ENCODE measurements around the gene CHCHD3. TPM values are rescaled to one million over a fixed set of nuclear protein-coding genes. Genes with fewer than 3 reads are reported as not detected.
A peak's percentile ranks its signal among the peaks of the same experiment; 100 is the strongest.

The CHCHD3 gene
- polyA plus RNA-seq (ENCODE audit: insufficient read length in 4 of 4), result 10 to 100 TPM; 51.1 to 99.3 (median 74.9) TPM

DNA sequence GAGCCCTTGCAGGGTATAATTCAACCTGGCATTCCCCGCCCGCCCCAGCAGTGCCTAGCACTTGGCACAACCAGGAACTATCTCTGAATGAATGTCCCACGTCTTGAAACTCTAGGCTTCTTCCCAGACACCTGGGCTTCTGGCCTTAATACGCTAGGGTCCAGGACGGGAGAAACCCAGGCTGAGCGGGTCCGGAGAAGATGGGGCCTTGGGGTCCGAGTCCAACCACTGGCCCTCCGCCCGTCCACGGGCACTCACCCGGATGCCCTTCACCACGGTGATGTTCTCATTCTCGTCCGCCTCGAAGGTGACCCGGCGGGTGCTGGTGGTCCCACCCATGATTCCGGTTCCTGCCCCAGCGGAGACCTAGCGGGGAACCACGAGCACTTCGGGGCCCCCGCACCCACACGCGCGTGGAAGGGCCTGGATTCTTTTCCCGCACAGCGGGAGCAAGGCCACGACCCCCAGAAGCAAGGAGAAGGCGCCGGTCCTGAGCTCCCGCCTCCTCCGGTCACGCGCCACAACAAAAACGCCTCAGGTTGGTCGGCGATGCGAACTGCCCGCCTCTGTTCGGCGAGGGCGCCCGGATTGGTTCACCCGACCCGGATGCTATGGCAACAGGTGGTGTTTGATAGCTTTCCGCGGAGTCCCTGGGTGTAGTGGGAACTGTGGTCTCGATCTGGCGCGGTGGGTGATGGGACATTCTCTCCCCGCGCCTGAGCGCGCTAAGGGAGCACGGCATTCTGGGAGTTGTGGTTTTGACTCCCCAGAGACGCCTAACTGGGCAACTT is at the start of gene CHCHD3:
CHCHD3 (minus strand) TSS at position 492 of the 791 bp plus-strand sequence; CDS start at position 339, 153 bp downstream.
- peak; percentile 91 to 98 (median 94) for DNase-seq (ENCODE audit: low read depth in 4 of 4, low spot score in 3 of 4)

DNA sequence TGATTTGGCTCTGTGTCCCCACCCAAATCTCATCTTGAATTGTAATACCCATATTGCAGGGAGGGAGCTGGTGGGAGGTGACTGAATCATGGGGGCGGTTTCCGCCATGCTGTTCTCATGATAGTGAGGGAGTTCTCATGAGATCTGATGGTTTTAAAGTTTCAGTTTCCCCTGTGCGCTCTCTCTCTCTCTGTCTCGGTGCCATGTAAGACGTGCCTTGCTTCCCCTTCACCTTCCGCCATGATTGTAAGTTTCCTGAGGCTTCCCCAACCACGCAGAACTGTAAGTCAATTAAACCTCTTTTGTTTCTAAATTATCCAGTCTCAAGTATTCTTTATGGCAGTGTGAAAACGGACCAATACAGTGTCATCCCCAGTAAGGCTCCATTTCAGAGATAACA is 48.3 kb upstream of the CHCHD3 start:
- no peak for DNase-seq (ENCODE audit: low read depth in 4 of 4, low spot score in 3 of 4)

DNA sequence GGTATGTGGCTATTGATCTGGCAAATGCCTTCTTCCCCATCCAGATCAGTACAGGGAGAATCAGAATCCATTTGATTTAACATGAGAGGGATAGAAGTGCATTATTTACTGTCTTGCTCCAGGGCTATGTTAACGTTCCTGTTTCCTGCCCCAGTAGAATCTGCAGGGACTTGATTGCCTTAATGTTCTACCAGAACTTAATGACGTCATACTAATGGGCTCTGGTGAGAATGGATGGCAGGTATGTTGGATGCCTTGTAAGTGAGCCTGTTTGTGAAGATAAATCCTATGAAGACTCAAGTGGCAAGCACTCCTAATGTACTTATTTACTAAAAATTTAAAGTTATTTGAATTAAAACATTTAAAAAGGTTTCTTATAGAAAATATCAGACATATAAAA is 44.5 kb upstream of the CHCHD3 start:
- no peak for DNase-seq (ENCODE audit: low read depth in 4 of 4, low spot score in 3 of 4)

DNA sequence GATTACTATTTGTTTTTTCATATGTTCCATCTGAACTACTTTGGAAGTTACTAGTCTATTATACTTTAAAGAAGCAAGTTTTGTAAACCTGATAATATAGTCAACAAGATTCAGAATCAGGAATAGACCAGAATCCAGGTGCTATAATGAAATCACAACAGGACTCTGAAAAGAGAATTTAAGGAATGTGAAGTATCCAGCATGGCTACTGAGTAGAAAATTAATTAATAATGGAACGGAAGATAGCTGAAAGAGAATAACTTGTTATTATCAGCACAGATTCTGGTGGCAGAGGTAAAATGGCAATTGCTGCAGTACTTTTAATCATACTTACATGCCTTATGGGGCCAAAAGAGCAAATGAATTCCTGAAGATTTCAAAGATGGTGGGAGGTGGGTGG is 43.1 kb upstream of the CHCHD3 start:
- DNase-seq (ENCODE audit: low read depth in 4 of 4, low spot score in 3 of 4), result no peak

DNA sequence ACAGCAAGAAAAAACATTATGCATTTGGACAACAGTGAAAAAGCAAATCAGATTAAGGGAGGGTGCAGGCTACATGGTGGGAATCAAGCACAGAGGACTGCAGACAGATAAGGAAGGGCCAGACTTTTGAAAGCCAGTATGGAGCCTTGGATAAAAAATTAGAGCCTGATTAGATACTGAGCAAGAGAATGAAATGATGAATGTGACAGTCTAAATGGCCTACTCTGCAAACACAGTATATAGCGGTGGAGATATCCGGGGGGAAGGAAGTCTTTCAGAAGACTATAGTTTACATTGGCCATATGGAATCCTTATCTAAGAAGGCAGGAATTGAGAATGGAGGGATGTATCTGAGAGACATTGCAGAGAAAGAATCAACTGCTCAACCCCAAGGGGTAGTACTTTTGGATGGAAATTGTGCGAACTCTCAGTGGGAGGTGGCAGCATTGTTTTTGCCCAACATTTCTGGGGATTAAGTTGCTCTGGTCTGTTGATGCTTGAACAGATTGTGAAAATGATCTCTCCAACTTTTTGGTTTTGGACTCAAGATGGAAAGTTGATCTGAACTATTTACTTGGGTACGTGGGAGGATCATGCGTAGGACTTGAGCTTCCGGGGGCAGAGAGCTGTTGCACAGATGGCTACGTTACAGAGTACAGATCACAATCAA is 39.4 kb upstream of the CHCHD3 start:
- DNase-seq (ENCODE audit: low read depth in 4 of 4, low spot score in 3 of 4), result peak in 1 of 4 donors; percentile 7

DNA sequence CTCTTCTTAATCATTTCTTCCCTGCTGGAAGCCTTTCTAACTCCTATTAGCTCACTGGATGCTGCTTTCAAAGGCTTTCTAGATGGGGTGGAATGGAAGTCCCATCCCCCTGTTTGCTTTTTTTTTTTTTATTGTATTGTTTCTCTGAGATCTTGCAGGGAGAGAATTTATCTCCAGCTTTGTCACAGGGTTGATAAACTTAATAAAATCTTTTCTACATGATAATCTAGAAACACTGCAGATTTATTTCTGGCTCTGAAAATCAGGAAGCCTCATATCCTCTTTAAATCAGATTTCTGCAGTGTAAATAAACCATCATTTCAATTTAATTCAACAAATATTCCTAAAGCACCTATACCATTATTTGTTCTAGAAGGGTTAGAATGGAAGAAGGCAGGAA is 37.2 kb upstream of the CHCHD3 start:
- no peak for DNase-seq (ENCODE audit: low read depth in 4 of 4, low spot score in 3 of 4)

DNA sequence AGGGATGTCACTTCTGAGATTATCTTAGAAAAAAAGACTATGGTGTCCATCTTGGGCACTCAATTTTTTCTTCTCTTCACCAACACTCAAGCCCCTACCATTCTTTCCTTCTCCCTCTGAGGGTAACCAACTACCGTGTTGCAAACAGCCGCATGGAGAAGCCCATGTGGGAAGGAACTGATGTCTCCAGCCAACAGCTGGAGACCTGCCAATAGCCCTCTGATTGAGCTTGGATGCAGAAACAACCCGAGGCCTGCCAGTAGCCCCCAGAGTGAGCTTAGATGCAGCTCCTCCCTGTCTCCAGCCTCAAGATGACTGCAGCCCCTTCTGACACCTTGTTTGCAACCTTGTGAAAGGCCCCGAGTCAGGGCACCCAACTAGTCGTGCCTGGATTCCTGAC is 36.4 kb upstream of the CHCHD3 start:
- no peak for DNase-seq (ENCODE audit: low read depth in 4 of 4, low spot score in 3 of 4)

DNA sequence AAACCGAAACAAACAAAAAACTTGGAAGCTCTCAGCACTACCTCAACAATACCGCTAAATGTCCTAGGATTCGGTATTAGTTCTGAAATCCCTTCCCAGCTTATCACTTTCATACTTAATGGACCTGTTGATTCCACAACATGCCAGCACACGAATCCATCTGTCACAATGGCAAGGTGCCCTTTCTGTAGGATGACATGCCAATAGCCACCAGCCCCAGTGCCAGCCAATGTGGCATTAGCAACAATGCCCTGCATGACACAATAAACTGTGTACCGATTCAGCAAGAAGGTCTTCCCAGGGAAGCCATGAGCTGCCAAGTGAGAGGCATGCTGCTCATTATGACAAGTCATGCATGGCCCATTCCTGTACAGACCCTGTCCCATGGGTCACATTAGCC is 35.6 kb upstream of the CHCHD3 start:
- DNase-seq (ENCODE audit: low read depth in 4 of 4, low spot score in 3 of 4), result no peak

DNA sequence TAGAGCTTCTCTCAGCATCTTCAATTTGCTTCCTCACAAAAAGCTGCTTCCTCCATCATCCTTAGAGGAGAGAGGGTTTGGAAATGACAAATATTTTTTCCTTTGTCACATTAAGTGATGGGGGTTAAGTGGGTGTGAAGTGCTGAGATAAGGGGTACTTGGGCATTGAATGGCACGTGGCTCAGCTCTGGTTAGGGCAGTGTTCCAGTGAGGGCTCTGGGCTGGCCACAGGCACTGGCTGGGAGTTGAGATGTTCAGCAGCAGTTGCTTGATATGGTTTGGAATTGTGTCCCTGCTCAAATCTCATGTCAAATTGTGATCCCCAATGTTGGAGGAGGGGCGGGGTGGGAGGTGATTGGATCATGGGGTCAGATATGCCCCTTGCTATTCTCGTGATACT is 33.7 kb upstream of the CHCHD3 start:
- no peak for DNase-seq (ENCODE audit: low read depth in 4 of 4, low spot score in 3 of 4)

DNA sequence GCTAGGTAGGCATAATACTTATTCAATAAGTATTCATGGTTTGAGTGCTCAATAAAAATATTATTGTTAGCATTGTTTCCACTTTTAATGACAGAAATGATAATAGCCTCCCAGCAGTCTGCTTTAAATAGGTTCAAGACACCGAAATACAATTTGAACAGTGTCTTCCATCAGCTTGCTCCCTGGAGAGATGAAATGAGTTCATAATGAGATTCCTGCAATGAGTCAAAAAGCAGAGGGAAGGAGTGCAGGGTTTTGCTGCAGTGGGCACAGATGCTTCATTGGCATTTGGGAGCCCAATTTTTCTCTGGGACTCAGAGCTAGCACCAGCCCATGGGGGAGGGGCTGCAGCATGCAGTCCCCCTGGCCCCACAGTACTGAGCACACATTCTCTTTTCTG is 32.6 kb upstream of the CHCHD3 start:
- no peak for DNase-seq (ENCODE audit: low read depth in 4 of 4, low spot score in 3 of 4)

DNA sequence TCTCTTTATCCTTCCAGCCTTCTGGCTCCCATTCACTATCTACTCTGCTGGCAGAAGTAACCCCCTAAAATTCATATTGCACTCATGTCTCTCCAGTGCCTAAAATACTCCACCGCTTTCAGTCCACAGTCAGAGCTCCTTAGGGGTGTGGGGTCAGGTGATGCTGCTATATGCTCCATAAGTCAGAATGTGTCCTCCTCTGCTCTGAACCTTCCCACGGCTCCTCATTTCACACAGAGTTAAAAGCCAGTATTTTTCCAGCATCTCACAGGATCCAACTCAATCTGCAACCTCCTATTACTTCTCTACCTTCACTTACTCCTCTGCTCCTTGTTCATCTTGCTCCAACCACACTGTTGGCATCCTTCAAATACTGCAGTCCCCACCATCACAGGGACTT is 31.1 kb upstream of the CHCHD3 start:
- DNase-seq (ENCODE audit: low read depth in 4 of 4, low spot score in 3 of 4), result no peak

DNA sequence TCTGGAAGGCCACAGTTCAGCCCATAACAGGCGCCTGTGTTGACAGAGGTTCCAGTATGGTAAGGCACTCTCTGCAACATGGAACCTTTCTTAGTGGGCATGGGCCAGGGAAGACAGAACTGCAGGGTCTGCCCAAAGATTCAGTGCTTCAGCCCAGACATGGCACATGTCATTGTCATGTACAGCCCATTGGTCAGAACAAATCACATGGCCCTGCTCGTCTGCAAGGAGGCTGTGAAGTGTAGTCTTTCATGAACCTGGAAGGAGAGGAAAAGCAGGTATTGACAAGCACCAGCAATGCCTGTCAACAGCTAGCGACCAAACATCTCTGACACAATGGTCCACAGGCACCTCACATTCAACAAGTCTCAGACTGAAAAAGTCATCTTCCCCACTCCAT is 30.4 kb upstream of the CHCHD3 start:
- no peak for DNase-seq (ENCODE audit: low read depth in 4 of 4, low spot score in 3 of 4)

DNA sequence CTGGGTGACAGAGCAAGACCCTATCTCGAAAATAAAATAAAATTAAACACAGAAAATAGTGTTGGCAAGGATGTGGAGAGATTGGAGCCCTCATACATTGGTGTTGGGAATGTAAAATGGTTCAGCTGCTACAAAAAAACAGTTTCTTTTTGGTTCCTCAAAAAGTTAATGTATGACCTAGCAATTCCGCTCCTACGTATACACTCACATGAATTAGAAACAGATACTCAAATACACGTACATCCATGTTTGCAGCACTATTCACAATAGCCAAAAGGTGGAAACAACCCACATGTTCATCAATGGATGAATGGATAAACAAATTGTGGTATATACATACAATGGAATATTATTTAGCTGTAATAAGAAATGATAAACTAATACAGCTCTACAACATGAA is 28.4 kb upstream of the CHCHD3 start:
- DNase-seq (ENCODE audit: low read depth in 4 of 4, low spot score in 3 of 4), result no peak

DNA sequence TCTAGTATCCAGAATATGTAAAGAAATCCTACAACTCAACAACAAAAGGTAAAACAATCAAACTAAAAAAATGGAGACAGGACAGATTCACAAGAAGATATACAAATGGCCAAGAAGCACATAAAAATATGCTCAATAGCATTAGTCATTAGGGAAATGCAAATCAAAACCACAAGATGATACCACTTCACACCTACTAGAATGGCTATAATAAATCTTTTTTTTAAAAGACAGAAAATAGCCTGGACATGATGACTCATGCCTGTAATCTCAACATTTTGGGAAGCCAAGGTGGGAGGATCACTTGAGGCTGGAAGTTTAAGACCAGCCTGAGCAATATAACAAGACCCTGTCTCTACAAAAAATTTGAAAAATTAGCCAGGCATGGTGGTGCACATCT is 27.9 kb upstream of the CHCHD3 start:
- no peak for DNase-seq (ENCODE audit: low read depth in 4 of 4, low spot score in 3 of 4)

DNA sequence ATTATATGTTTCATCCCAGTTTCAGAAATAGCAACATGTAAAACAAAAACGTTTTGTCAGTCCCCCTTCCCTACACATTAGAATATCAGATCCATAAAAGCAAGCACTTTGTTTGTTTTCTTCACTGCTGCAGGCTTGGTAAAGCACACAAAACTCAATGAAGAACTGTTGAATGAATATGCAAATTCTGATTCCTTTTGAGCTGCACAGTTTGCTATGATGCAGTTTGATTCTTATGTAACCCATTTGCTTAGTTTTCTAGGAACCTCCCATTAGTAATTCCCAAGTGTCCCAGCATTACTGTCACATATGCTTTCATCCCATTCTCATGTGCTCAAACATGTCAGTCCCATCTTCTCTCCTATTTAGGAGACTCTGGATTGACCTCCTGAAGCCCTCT is 26.1 kb upstream of the CHCHD3 start:
- no peak for DNase-seq (ENCODE audit: low read depth in 4 of 4, low spot score in 3 of 4)

DNA sequence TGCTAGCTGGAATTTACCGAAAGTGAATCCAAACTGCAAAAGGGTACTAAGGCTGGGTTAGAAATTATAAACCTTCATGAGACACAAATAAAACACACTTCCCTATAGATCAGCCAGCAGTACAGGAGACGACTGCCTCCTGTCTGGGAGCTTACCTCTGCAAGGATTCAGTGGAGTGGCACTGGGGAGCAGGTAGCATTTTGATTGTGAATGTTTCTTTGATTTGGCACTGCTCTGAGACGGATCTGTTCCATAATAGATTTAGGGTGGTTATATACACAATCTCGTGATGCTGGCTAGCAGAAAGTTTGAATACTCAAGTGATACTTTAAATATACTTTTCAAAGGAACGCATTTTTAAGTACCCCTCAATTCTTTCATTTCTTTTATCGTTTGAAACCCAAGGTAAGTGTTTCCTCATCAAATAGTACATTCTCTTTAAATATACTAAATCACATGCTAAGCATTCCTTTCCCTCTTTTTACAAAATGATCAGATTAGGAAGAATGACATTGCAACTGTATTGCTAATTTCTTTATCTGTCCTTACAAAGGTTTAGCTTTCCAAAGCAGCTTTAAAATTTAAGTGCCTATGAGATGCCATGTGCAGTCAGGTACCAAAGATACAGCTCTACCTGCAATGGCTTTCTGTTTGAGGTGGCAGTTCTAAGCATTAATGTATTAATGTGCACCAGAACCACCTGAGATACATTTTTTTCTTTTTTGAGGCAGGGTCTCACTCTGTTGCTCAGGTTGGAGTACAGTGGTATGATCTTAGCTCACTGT is 20.6 kb upstream of the CHCHD3 start:
- no peak for DNase-seq (ENCODE audit: low read depth in 4 of 4, low spot score in 3 of 4)

DNA sequence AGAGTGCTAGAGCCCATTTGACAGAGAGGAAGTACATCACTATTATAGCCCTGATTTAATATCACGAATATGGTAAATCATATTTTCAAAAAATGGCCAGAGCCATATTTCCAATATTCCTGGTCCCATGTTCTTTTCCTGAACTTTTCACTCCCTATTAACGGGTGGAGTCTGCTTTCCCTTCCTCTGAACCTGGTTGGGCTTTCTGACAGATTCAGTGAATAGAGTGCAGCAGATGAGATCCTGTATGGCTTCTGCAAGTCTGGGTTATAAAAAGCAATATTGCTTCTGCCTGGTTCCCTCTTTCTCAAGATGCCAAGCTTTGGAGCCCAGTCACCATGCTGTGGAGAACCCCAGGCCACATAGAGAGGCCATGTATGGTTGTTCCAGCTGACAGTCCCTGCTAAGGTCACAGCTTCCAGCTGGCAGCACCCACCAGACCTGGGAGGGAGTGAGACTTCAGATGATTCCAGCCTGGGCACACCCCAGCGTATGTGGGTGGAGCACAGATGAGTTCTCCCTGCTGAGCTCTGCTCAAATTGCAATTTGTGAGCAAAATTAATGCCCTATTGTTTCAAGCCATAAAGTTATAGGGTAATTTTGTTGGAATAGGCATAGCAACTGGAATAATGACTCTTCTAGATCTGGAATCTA is 17.9 kb upstream of the CHCHD3 start:
- no peak for DNase-seq (ENCODE audit: low read depth in 4 of 4, low spot score in 3 of 4)

DNA sequence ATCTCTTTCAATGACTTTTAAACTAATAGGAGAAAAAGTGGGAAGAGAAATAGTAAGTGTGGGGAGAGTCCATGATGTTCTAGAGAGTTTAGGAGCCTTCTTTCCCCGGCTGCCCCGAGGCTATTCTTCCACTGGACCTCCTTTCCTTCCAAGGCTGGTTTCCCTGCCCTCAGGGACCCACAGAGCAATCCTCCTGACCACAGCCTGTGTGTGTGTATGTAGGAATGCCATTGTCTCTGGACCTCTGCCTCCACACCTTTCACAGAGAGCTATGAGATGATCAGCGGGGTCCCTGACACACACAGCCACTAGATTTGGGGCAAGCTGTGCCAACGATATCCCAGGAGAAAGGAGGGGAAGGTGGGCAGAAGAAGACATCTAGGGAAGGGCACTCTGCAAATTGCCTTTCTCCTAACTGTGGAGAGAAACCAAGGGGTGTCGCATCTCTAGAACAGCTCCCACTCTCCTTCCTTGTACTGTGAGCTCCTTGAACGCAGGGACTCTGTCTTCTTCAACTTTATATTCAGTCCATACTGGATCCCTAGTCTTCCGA is 13.3 kb upstream of the CHCHD3 start:
- no peak for DNase-seq (ENCODE audit: low read depth in 4 of 4, low spot score in 3 of 4)

DNA sequence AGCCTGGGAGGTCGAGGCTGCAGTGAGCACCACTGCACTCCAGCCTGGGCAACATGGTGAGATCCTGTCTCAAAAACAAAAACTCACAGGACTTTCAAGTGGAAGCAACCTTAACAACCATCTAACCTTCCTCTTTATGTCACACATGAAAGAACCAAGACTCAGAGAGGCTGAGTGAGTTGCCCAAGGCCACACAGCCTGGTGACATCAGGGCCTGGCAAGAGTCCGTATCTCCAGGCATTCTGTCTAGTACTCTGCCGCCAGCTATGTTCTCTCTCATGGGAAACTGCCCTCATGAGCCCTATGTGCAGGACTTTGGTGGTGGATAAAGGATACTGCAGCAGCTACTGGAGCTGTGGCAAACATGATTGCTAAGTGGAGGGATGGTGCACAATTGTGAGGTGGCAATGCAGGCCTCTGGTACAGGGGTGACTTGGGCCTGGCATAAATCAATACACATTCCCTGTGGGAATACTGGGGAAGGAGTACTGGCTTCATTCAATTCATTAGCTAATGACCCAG is 10.1 kb upstream of the CHCHD3 start:
- no peak for DNase-seq (ENCODE audit: low read depth in 4 of 4, low spot score in 3 of 4)

DNA sequence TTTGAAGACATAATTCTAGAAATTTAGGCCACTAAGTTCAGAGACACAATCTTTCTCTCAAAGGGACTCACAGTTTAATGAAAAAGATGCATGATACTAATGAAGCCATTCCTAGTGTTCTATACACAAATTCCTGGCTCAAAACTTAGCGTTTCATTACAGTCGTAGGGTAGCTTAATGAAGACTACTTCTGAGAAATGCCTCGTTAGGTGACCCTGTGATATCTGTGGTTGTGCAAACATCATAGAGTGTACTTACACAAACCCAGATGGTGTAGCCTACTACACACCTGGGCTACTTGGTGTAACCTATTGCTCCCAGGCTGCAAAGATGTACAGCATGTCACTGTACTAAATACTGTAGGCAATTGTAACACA is 488 bp upstream of the CHCHD3 start:
- DNase-seq (ENCODE audit: low read depth in 4 of 4, low spot score in 3 of 4), result no peak
